Lung (tissue), 12 donors: ENCODE results near the gene SETD7. TPM values are rescaled to one million over a fixed set of nuclear protein-coding genes. Genes with fewer than 3 reads are reported as not detected.

Source experiments
- ATAC-seq: fragments of 200-7000 bp; cut with Tn5 transposase; one replicate; pipeline ENCODE4 v1.9.1; 2020; ENCODE audit warnings: moderate number of reproducible peaks; ENCODE audit not compliant: insufficient read depth, low FRiP score
- DNase-seq, 3 donors: peaks; one replicate each; pipeline ENCODE4 v3.0.0-alpha.2; 2013 to 2017
- H3K27ac ChIP-seq, 2 donors: one replicate each; pipeline ENCODE4 v1.5.1; 2013; ENCODE audit warnings: mild to moderate bottlenecking in 2 of 2, moderate library complexity in 2 of 2, control low read depth in 1 of 2, inconsistent platforms in 1 of 2, low read depth in 1 of 2, low read length in 1 of 2
- H3K27me3 ChIP-seq, 3 donors: one replicate each; pipeline ENCODE4 v1.5.1; 2013; ENCODE audit warnings: low read length in 2 of 3; ENCODE audit not compliant: control insufficient read depth in 3 of 3, insufficient read depth in 3 of 3
- H3K36me3 ChIP-seq, 4 donors: one replicate each; pipeline ENCODE4 v1.5.1; 2013; ENCODE audit warnings: low read length in 4 of 4, mild to moderate bottlenecking in 1 of 4, moderate library complexity in 1 of 4; ENCODE audit not compliant: control insufficient read depth in 4 of 4, insufficient read depth in 4 of 4
- H3K4me1 ChIP-seq, 5 donors: one replicate each; pipeline ENCODE4 v1.5.1; 2013; ENCODE audit warnings: low read length in 5 of 5, mild to moderate bottlenecking in 2 of 5, moderate library complexity in 1 of 5; ENCODE audit not compliant: control insufficient read depth in 5 of 5, insufficient read depth in 5 of 5
- H3K4me3 ChIP-seq: one replicate; pipeline ENCODE4 v1.5.1; 2013; ENCODE audit warnings: mild to moderate bottlenecking, control low read depth, moderate library complexity
- H3K9ac ChIP-seq, 2 donors: one replicate each; pipeline ENCODE4 v1.5.1; 2013; ENCODE audit warnings: low read length in 2 of 2, control low read depth in 1 of 2; ENCODE audit not compliant: insufficient read depth in 1 of 2
- H3K9me3 ChIP-seq, 4 donors: one replicate each; pipeline ENCODE4 v1.5.1; 2013; ENCODE audit warnings: low read length in 3 of 4, mild to moderate bottlenecking in 1 of 4, moderate library complexity in 1 of 4; ENCODE audit not compliant: control insufficient read depth in 4 of 4, insufficient read depth in 3 of 4
- CTCF ChIP-seq: IDR thresholded peaks from 2 replicates; pipeline ENCODE4 v1.5.1; 2012; ENCODE audit warnings: mild to moderate bottlenecking; ENCODE audit errors: control extremely low read depth, extremely low read depth
- WGBS, 2 donors: extraction: QIAGEN DNeasy Blood & Tissue Kit; methylation state at CpG; one replicate each; pipeline ENCODE4 v1.1.7; 2013; 5-methylcytosine and 5-hydroxymethylcytosine counted together
- polyA plus RNA-seq, 2 donors: library from polyadenylated mRNA; stranded (reverse); fragments of 200-250 nt; gene quantifications; one replicate each; pipeline ENCODE4 v1.2.1, GENCODE V29; 2013
- total RNA-seq, 2 donors: library from RNA; depleted of rRNA in 1 of 2; stranded (reverse); fragments of >200 nt in 1 of 2; gene quantifications; one replicate each; pipeline ENCODE4 v1.2.1, GENCODE V29; 2014 to 2021
- donor health status: control.
- donor health status: control.
- donor health status: Bipolar disorder and iron deficiency.
- donor health status: healthy.
- donor health status: DM: yes; HTN: yes; CAD: no.

Gene SETD7
- total and polyA plus RNA-seq, 4 donors: 8.9 to 35.7 (median 24.8) TPM

- TF ChIP-seq CTCF: no peak
- Histone ChIP-seq H3K27ac (no peak overlapping the region), H3K9me3 (no peaks in the 10 kb centered on the region), H3K9ac (no peak overlapping the region), H3K4me3 (no peak overlapping the region), H3K27me3 (no peaks in the 10 kb centered on the region), H3K36me3 (no peaks in the 10 kb centered on the region), H3K4me1 (peaks cover 0 to 9% (median 0%) of the 10 kb centered on the region in 5 donors)
- DNase-seq (no peak), ATAC-seq (no peak)
- 95 to 96% methylated on average over 3 of the region's 3 CpGs for whole genome bisulfite sequencing, 2 donors
Measured at GRCh38 chr4:139599076-139599475, 43.1 kb upstream of the SETD7 start.

- no peak for TF ChIP-seq CTCF
- Histone ChIP-seq H3K4me3 (no peak overlapping the region), H3K4me1 (peaks cover 0 to 2% (median 0%) of the 10 kb centered on the region in 5 donors), H3K9ac (no peak overlapping the region), H3K27ac (no peak overlapping the region), H3K36me3 (no peaks in the 10 kb centered on the region), H3K9me3 (no peaks in the 10 kb centered on the region), H3K27me3 (no peaks in the 10 kb centered on the region)
- ATAC-seq: no peak
- no peak for DNase-seq
- WGBS, 2 donors: 77 to 86% methylated on average over 4 of the region's 4 CpGs
Measured at GRCh38 chr4:139596684-139597279, 40.8 kb upstream of the SETD7 start.

GRCh38 chr4:139596034-139596683 is 40.1 kb upstream of the SETD7 start:
- 73 to 79% methylated on average over 3 of the region's 3 CpGs for WGBS, 2 donors
- DNase-seq (no peak), ATAC-seq (peak; percentile 66)
- no peak overlapping the region for H3K9ac ChIP-seq
- H3K4me1 ChIP-seq: peaks cover 0 to 2% (median 0%) of the 10 kb centered on the region in 5 donors
- no peak overlapping the region for H3K27ac ChIP-seq
- no peaks in the 10 kb centered on the region for H3K27me3 ChIP-seq
- no peak overlapping the region for H3K4me3 ChIP-seq
- TF ChIP-seq CTCF: no peak
- no peaks in the 10 kb centered on the region for H3K36me3 ChIP-seq
- no peaks in the 10 kb centered on the region for H3K9me3 ChIP-seq
